ENCODE measurements around the gene MAP3K3. TPM values are rescaled to one million over a fixed set of nuclear protein-coding genes. Genes with fewer than 3 reads are reported as not detected.
A peak's percentile ranks its signal among the peaks of the same experiment; 100 is the strongest.

The MAP3K3 gene
- total and polyA plus RNA-seq, 2 donors (not counting 3 experiments of a cell fraction or from before 2014, with no cell fraction given) = 56.6 to 81.0 TPM

- Histone ChIP-seq H2AFZ (ENCODE audit: low read depth, low read length) (peak within 1 kb of the TSS; percentile 90), H3K4me1 (ENCODE audit: control insufficient read depth, extremely low read depth, insufficient read depth, low read length) (peaks cover 12% of the 10 kb centered on the region), H3K9ac (replicated peaks; ENCODE audit: extremely low read depth, insufficient read depth, low read length) (peak within 1 kb of the TSS; percentile 95), H3K4me3 (replicated peaks in 1 of 3; ENCODE audit: insufficient read depth in 1 of 3, low read depth in 1 of 3, low read length in 3 of 3) (peak within 1 kb of the TSS; percentile 72 to 98 (median 93)), H3K36me3 (ENCODE audit: control insufficient read depth in 2 of 2, extremely low read depth in 1 of 2, insufficient read depth in 2 of 2, low read length in 2 of 2) (peaks cover 3 to 10% of the 10 kb centered on the region in 2 experiments), H3K27ac (ENCODE audit: insufficient read depth, low read depth, low read length) (peak within 1 kb of the TSS; percentile 80), H3K79me2 (ENCODE audit: control insufficient read depth, insufficient read depth, low read length) (peaks cover 19% of the 10 kb centered on the region), H3K9me3 (replicated peaks; ENCODE audit: control insufficient read depth, insufficient read depth, low read length) (no peaks in the 10 kb centered on the region), H4K20me1 (replicated peaks; ENCODE audit: control insufficient read depth, extremely low read depth, insufficient read depth, low read length) (no peaks in the 10 kb centered on the region), H3K9me1 (replicated peaks; ENCODE audit: control insufficient read depth, extremely low read depth, insufficient read depth, low read length) (no peaks in the 10 kb centered on the region), H3K27me3 (ENCODE audit: control insufficient read depth in 2 of 2, insufficient read depth in 2 of 2, low read length in 2 of 2) (no peaks in the 10 kb centered on the region), H3K4me2 (ENCODE audit: insufficient read depth, low read length) (peak within 1 kb of the TSS; percentile 99)
- peak; percentile 97 for FAIRE-seq
- TF ChIP-seq MYC (IDR thresholded peaks at IDR 0.05; ENCODE audit: low read depth, low read length) = no peak
- TF ChIP-seq POLR2AphosphoS5 (IDR thresholded peaks at IDR 0.05; ENCODE audit: insufficient read depth, low read depth, low read length) = peak; percentile 95
- TF ChIP-seq MAX (IDR thresholded peaks at IDR 0.05; ENCODE audit: insufficient read depth, insufficient read length) = peak; percentile 24
- TF ChIP-seq EZH2 (IDR thresholded peaks at IDR 0.05; ENCODE audit: borderline replicate concordance, low read depth, low read length, severe bottlenecking) = no peak
- TF ChIP-seq FOS (IDR thresholded peaks at IDR 0.05; ENCODE audit: borderline replicate concordance, insufficient read depth, low read length) = no peak
- TF ChIP-seq GATA2 (IDR thresholded peaks at IDR 0.05; ENCODE audit: insufficient read depth, insufficient read length, low read depth, low read length) = no peak
- TF ChIP-seq POLR2A (IDR thresholded peaks at IDR 0.05; ENCODE audit: low read depth, low read length) = peak; percentile 88
- no peak for TF ChIP-seq JUN (IDR thresholded peaks at IDR 0.05; ENCODE audit: borderline replicate concordance, insufficient read depth, insufficient read length, low read depth)
- TF ChIP-seq CTCF (IDR thresholded peaks at IDR 0.05; ENCODE audit: extremely low read depth in 1 of 2, insufficient read depth in 1 of 2, low read depth in 1 of 2, low read length in 2 of 2) = no peak
- intact Hi-C loops (cut with micrococcal nuclease) = loop anchor here (1.0 to 5.0 kb wide), 3 partner anchors 32 to 119 kb away; partner anchors contain the start of genes CCDC47, LIMD2 and MAP3K3
- no TSS peak for BruUV-seq (replicated peaks)
- CTCF ChIA-PET = interaction anchor here (0.8 to 1.3 kb wide), 6 partner anchors 10 to 316 kb away, joined by 3 to 4 read pairs (median 3); no protein-coding TSS in a partner anchor
- peak; percentile 99 for DNase-seq (ENCODE audit: low read depth, low spot score)
- dilution Hi-C loops (cut with MboI; ENCODE audit: extremely low pct_ligation_motif_present, low sequenced_read_pairs) = no loop called here
- POLR2A ChIA-PET = no interaction called here
Measured at GRCh38 chr17:63741408-63742173, 119.4 kb downstream of the MAP3K3 start, which contains the start of gene STRADA. Gene STRADA (minus strand): TSS chr17:63741799. CDS start chr17:63728369, 13,430 bp downstream.

Small RNA genes lying within 50 kb of the gene (small RNA-seq; reads per million reads assigned to genes)
- gene RNU6-288P (ENCODE audit: insufficient read depth, insufficient read length, low read depth, low replicate concordance) = not detected

Other genes starting within 250 kb of the MAP3K3 start
- 71.1 and 72.4 TPM in 2 replicates for gene CYB561, start 176.1 kb upstream of the MAP3K3 start, total RNA-seq
- gene CYB561, start 176.1 kb upstream of the MAP3K3 start, polyA plus RNA-seq = 34.9 and 45.1 TPM in 2 replicates
- gene ACE, start 145.4 kb upstream of the MAP3K3 start, total RNA-seq = 207 and 226 TPM in 2 replicates
- gene ACE, start 145.4 kb upstream of the MAP3K3 start, polyA plus RNA-seq = 63.4 and 72.3 TPM in 2 replicates
- gene KCNH6, start 99.1 kb upstream of the MAP3K3 start, total RNA-seq = not detected in 2 replicates
- 0.07 and 0.13 TPM in 2 replicates for gene KCNH6, start 99.1 kb upstream of the MAP3K3 start, polyA plus RNA-seq
- gene DCAF7, start 71.9 kb upstream of the MAP3K3 start, total RNA-seq = 89.6 and 100 TPM in 2 replicates
- 82.8 and 88.2 TPM in 2 replicates for gene DCAF7, start 71.9 kb upstream of the MAP3K3 start, polyA plus RNA-seq
- gene TACO1, start 21.5 kb upstream of the MAP3K3 start, total RNA-seq = 26.1 and 31.7 TPM in 2 replicates
- gene TACO1, start 21.5 kb upstream of the MAP3K3 start, polyA plus RNA-seq = 23.9 and 24.7 TPM in 2 replicates
- 69.0 TPM in 2 replicates for gene LIMD2, start 77.7 kb downstream of the MAP3K3 start, total RNA-seq
- gene LIMD2, start 77.7 kb downstream of the MAP3K3 start, polyA plus RNA-seq = 83.9 and 99.9 TPM in 2 replicates
- 47.0 and 49.6 TPM in 2 replicates for gene STRADA, start 119.4 kb downstream of the MAP3K3 start, total RNA-seq
- gene STRADA, start 119.4 kb downstream of the MAP3K3 start, polyA plus RNA-seq = 53.6 and 55.1 TPM in 2 replicates
- gene CCDC47, start 151.2 kb downstream of the MAP3K3 start, total RNA-seq = 73.9 and 76.5 TPM in 2 replicates
- gene CCDC47, start 151.2 kb downstream of the MAP3K3 start, polyA plus RNA-seq = 13.7 and 21.7 TPM in 2 replicates
- gene DDX42, start 151.8 kb downstream of the MAP3K3 start, total RNA-seq = 111 and 124 TPM in 2 replicates
- gene DDX42, start 151.8 kb downstream of the MAP3K3 start, polyA plus RNA-seq = 36.8 and 48.1 TPM in 2 replicates
- gene PSMC5, start 205.0 kb downstream of the MAP3K3 start, total RNA-seq = 179 TPM in 2 replicates
- gene PSMC5, start 205.0 kb downstream of the MAP3K3 start, polyA plus RNA-seq = 170 and 236 TPM in 2 replicates
- gene FTSJ3, start 205.2 kb downstream of the MAP3K3 start, total RNA-seq = 50.2 and 60.2 TPM in 2 replicates
- 27.3 and 42.1 TPM in 2 replicates for gene FTSJ3, start 205.2 kb downstream of the MAP3K3 start, polyA plus RNA-seq
- 50.3 and 51.2 TPM in 2 replicates for gene SMARCD2, start 220.3 kb downstream of the MAP3K3 start, total RNA-seq
- 55.7 and 62.8 TPM in 2 replicates for gene SMARCD2, start 220.3 kb downstream of the MAP3K3 start, polyA plus RNA-seq